ENCODE data around the gene BLOC1S2. TPM values are rescaled to one million over a fixed set of nuclear protein-coding genes. Genes with fewer than 3 reads are reported as not detected.
"Not testable (repeated sequence)": the region's sequence is repeated elsewhere in the genome, so short reads cannot be mapped to it uniquely, and the experiment has no call there.

The BLOC1S2 gene
- polyA plus RNA-seq (ENCODE audit: insufficient read length in 4 of 4) = 10 to 100 TPM; 31.9 to 41.5 (median 38.0) TPM

GRCh38 chr10:100286051-100287033, at the start of gene BLOC1S2:
TSS of gene BLOC1S2 (minus strand) at chr10:100286680. CDS start at chr10:100286659, 21 bp downstream.
- DNase-seq (ENCODE audit: low read depth in 4 of 4, low spot score in 2 of 4) = peak; percentile 62 to 78 (median 70)

- no peak for DNase-seq (ENCODE audit: low read depth in 4 of 4, low spot score in 2 of 4)
Observed at GRCh38 chr10:100334762-100335161, 48.3 kb upstream of the BLOC1S2 start.

GRCh38 chr10:100333661-100334440, 47.4 kb upstream of the BLOC1S2 start:
- no peak for DNase-seq (ENCODE audit: low read depth in 4 of 4, low spot score in 2 of 4)

- no peak for DNase-seq (ENCODE audit: low read depth in 4 of 4, low spot score in 2 of 4)
Observed at GRCh38 chr10:100333106-100333505, 46.6 kb upstream of the BLOC1S2 start.

GRCh38 chr10:100330079-100330478, 43.6 kb upstream of the BLOC1S2 start, which contains the start of gene PKD2L1:
TSS of gene PKD2L1 (minus strand) at chr10:100330228. CDS start at chr10:100330103, 125 bp downstream.
- no peak for DNase-seq (ENCODE audit: low read depth in 4 of 4, low spot score in 2 of 4)

GRCh38 chr10:100328198-100328597, 41.7 kb upstream of the BLOC1S2 start:
- no peak for DNase-seq (ENCODE audit: low read depth in 4 of 4, low spot score in 2 of 4)

- DNase-seq (ENCODE audit: low read depth in 4 of 4, low spot score in 2 of 4) = no peak
Observed at GRCh38 chr10:100327718-100328009, 41.2 kb upstream of the BLOC1S2 start.

GRCh38 chr10:100327007-100327717, 40.7 kb upstream of the BLOC1S2 start:
- DNase-seq (ENCODE audit: low read depth in 4 of 4, low spot score in 2 of 4) = no peak

GRCh38 chr10:100325158-100325557, 38.7 kb upstream of the BLOC1S2 start:
- no peak for DNase-seq (ENCODE audit: low read depth in 4 of 4, low spot score in 2 of 4)

- no peak for DNase-seq (ENCODE audit: low read depth in 4 of 4, low spot score in 2 of 4)
Observed at GRCh38 chr10:100319707-100320402, 33.4 kb upstream of the BLOC1S2 start.

GRCh38 chr10:100318207-100318606, 31.7 kb upstream of the BLOC1S2 start:
- DNase-seq (ENCODE audit: low read depth in 4 of 4, low spot score in 2 of 4) = no peak

GRCh38 chr10:100315615-100316014, 29.1 kb upstream of the BLOC1S2 start:
- no peak for DNase-seq (ENCODE audit: low read depth in 4 of 4, low spot score in 2 of 4)

- no peak for DNase-seq (ENCODE audit: low read depth in 4 of 4, low spot score in 2 of 4)
Observed at GRCh38 chr10:100311298-100311697, 24.8 kb upstream of the BLOC1S2 start.

GRCh38 chr10:100307684-100308083, 21.2 kb upstream of the BLOC1S2 start:
- no peak for DNase-seq (ENCODE audit: low read depth in 4 of 4, low spot score in 2 of 4)

- no peak for DNase-seq (ENCODE audit: low read depth in 4 of 4, low spot score in 2 of 4)
Observed at GRCh38 chr10:100306861-100307260, 20.4 kb upstream of the BLOC1S2 start.

- no peak for DNase-seq (ENCODE audit: low read depth in 4 of 4, low spot score in 2 of 4)
Observed at GRCh38 chr10:100304414-100304813, 17.9 kb upstream of the BLOC1S2 start.

GRCh38 chr10:100303724-100304319, 17.3 kb upstream of the BLOC1S2 start:
- DNase-seq (ENCODE audit: low read depth in 4 of 4, low spot score in 2 of 4) = no peak

GRCh38 chr10:100301123-100301522, 14.6 kb upstream of the BLOC1S2 start:
- DNase-seq (ENCODE audit: low read depth in 4 of 4, low spot score in 2 of 4) = not testable (repeated sequence)

- DNase-seq (ENCODE audit: low read depth in 4 of 4, low spot score in 2 of 4) = no peak
Observed at GRCh38 chr10:100297242-100297641, 10.8 kb upstream of the BLOC1S2 start.

GRCh38 chr10:100293066-100293465, 6.6 kb upstream of the BLOC1S2 start:
- DNase-seq (ENCODE audit: low read depth in 4 of 4, low spot score in 2 of 4) = no peak

Data from left renal cortex interstitium (tissue), 4 donors.